HG03103 (cell line): ENCODE results near the gene CAMK1.
"Not testable (repeated sequence)": the region's sequence is repeated elsewhere in the genome, so short reads cannot be mapped to it uniquely, and the experiment has no call there.

ENCODE experiments used
- ATAC-seq: cut with Tn5 transposase; IDR thresholded peaks from one replicate; pipeline ENCODE4 v1.9.1; 2021; ENCODE audit warnings: low read depth; ENCODE audit not compliant: unreplicated experiment

The CAMK1 gene

DNA sequence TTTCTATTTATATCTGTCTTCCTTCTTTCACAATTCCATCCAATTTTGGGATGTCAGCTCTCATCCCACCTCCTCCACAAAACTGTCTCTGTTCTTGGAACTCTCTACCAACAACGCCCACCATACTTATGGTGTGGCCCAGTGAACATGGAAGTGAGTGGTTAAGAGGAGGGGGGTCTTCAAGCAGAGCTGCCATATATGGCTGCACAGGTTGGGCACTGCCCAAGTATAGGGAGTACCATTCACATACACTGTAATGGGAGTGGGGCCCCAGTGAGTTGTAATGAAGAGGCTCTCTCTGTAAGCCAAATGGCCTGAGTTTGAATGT, 7.9 kb upstream of the CAMK1 start:
- ATAC-seq = no peak

- no peak for ATAC-seq
Observed at GRCh38 chr3:9776896-9777693, 7.3 kb upstream of the CAMK1 start.

- ATAC-seq = not testable (repeated sequence)
Observed at GRCh38 chr3:9771007-9771406, 1.3 kb upstream of the CAMK1 start.

- ATAC-seq = no peak
Observed at GRCh38 chr3:9770276-9770812, 597 bp upstream of the CAMK1 start.

- no peak for ATAC-seq
Observed at GRCh38 chr3:9769012-9769411, 735 bp downstream of the CAMK1 start.

DNA sequence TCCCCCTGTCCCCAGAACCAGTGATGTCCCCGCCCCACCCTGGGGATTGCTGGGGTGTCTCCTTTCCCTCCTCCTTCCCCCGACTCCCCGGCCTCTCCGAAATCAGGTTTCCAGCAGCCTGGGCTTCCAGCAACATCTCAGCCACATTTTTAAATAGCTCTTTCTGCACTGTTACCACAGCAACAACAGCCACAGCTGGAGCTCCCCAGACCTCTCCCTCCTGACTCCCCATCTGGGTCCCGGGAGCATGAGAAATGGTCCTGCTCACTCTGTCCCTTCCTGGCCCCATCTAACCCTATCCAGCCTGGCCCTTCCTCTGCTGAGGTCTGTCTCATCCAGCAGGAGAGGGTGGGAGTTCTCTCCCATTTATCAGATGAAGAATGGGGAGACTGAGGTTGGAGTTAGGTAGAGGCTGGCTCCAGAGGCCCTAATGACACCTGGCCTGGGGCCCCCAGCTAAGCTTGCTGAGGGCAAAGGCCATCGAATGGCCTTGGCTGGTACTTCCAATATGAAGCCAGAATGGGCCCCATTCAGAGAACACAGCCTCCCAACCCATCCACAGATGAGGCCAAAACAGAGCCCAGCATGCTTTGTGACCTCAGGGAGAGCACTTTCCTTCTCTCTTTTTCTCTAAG, 1.5 kb downstream of the CAMK1 start:
- ATAC-seq = no peak

GRCh38 chr3:9767418-9767817, 2.3 kb downstream of the CAMK1 start:
- ATAC-seq = no peak

GRCh38 chr3:9765865-9766264, 3.9 kb downstream of the CAMK1 start:
- no peak for ATAC-seq

GRCh38 chr3:9762871-9763270, 6.9 kb downstream of the CAMK1 start:
- ATAC-seq = no peak

- no peak for ATAC-seq
Observed at GRCh38 chr3:9761919-9762318, 7.8 kb downstream of the CAMK1 start.

DNA sequence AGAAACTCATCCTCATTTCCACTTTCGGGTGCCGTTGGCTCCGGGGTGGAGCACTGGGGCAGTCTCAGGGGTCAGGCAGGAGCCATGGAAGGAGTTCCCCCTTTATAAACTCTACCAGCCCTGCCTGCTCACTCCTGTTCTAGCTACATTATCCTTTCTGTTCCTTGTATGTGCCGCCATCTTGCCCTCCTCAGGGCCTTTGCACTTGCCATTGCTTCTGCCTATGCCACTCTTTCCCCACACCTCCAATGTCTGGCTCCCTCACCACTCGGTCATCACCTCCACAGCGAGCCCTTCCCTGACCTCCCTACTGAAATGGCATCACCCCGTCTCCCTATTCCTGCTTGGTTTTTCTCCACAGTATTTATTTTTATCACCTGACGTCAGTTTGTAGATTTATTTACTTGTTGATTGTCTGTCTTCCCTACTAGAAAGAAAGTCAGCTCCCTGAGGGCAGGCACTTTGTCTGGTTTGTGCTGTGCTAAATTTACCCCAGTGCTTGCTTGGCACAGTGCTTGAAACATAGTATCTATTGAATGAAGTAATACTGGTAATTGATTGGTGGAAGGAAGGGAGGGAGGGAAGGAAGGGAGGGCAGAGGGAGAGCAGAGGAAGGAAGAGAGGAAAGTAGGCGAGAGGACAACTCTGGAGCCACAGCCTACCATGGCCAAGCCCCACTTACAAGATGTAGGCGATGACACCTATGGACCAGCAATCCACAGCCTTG, 8.8 kb downstream of the CAMK1 start:
- no peak for ATAC-seq

- ATAC-seq = no peak
Observed at GRCh38 chr3:9757427-9757826, 12.3 kb downstream of the CAMK1 start.

DNA sequence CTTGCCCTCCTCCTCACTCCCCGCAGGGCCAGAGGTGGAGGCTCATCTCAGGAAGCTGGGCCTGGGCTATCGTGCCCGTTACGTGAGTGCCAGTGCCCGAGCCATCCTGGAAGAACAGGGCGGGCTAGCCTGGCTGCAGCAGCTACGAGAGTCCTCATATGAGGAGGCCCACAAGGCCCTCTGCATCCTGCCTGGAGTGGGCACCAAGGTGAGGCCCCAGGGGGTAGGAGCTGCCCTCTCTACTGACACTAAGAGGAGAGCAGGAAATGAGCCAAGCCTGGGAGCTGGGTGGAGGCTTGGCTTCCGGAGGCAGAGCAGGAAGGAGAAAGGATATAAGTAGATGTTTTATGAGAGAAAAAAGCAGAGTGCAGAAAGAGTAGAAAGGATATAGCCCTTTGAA, 15.1 kb downstream of the CAMK1 start:
- no peak for ATAC-seq

DNA sequence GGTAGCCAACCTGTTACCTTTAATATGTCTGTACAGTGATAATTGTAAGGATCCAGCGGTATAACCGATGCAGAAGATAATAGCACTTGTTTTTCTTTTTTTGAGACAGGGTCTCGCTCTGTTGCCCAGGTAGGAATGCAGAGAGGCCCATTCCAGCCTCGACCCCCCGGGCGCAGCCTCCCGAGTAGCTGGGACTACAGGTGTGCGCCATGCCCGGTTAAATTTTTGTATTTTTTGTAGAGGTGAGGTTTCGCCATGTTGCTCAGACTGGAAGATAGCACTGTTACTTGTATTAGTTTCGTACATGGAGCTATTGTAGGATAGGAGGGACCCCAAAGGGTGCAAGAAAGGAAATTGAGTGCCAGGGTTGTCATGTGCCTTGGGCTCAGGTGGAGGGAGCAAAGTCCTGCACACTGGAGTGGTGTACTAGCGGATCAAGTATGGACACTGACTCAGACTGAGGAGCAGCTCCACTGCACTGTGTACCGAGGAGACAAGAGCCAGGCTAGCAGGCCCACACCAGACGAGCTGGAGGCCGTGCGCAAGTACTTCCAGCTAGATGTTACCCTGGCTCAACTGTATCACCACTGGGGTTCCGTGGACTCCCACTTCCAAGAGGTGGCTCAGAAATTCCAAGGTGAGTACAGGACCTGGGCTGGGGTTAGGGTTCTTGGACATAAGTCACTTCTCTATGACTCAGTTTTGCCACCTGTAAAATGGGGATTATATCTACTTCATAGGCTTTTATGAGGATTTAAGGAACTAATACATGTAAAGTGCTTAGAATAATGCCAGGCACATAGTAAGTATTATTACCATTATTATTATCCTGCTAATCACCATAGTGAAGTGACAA, 19.0 kb downstream of the CAMK1 start:
- ATAC-seq = no peak

GRCh38 chr3:9749645-9750555, 19.8 kb downstream of the CAMK1 start, which contains the start of gene OGG1:
Gene OGG1, plus strand, starts transcription at chr3:9749952. Its CDS starts 335 bp downstream, at chr3:9750287.
- ATAC-seq = peak; percentile 92

DNA sequence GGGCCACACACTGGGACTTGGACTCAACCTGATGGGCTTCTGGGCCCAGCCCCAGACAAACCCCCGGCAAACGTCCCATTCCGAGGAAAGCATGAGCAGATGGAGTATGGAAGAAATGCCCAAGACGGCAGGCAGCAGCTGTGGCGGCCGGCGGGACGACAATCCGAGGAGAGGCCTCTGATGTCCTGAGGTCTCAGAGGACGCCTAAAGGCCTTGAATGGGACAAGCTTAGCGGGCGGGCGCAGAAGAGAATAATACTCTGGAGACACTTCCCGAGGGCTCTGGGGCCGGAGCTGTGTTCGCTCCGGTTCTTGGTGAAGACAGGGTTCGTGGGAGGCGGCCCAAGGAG, 20.5 kb downstream of the CAMK1 start:
- ATAC-seq = no peak

GRCh38 chr3:9748031-9748430, 21.7 kb downstream of the CAMK1 start:
- ATAC-seq = no peak

GRCh38 chr3:9747267-9747666, 22.5 kb downstream of the CAMK1 start:
- no peak for ATAC-seq

- no peak for ATAC-seq
Observed at GRCh38 chr3:9746330-9746729, 23.4 kb downstream of the CAMK1 start.

DNA sequence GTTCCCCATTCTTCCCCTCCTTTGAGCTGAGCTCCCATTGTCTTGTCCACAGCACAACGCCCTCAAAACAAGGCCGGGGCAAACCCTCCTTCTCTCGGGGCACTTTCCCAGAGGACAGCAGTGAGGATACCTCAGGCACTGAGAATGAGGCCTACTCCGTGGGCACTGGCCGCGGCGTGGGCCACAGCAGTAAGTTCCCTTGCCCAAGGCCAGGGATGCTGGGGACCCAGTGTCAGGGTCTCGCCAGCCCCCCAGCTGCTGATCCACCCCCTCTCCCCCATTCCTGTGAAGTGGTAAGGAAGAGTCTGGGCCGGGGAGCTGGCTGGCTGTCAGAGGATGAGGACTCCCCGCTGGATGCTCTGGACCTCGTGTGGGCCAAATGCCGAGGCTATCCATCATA, 24.2 kb downstream of the CAMK1 start:
- no peak for ATAC-seq
